A549 (cell line): ENCODE data around the gene CABP4. TPM values are rescaled to one million over a fixed set of nuclear protein-coding genes. Genes with fewer than 3 reads are reported as not detected.

Source experiments
- ATAC-seq, 2 experiments: fragments of 200-7000 bp in 1 of 2; fragments of >200 bp in 1 of 2; cut with Nextera tagmentation in 1 of 2; cut with Tn5 transposase in 1 of 2; 3 replicates each; pipeline versions ENCODE4 v1.8.0 to v1.9.1; 2018 to 2020; ENCODE audit warnings: mild to moderate bottlenecking in 1 of 2, moderate library complexity in 1 of 2
- CTCF ChIA-PET: fragments of 300-600 bp; sonication (Branson Sonifier 250); formaldehyde crosslinking; extraction: SDS; loops from one replicate; lab custom pipeline; 2021; ENCODE audit warnings: antibody characterized with exemption, inconsistent platforms; lab: Yijun Ruan, JAX
- POLR2A ChIA-PET: fragments of 350-600 bp; formaldehyde crosslinking; extraction: SDS; loops from one replicate; lab custom pipeline; 2021; ENCODE audit warnings: antibody characterized with exemption, inconsistent platforms; lab: Yijun Ruan, JAX
- DNase-seq, 2 experiments: peaks; one replicate each; pipeline versions ENCODE4 v3.0.0 to v3.0.0-alpha.2; 2011 to 2016; ENCODE audit warnings: low read depth in 1 of 2, low spot score in 1 of 2
- FAIRE-seq: peaks from 2 replicates; lab custom pipeline; 2011; peaks lifted over from hg19 to GRCh38; lab: Jason Lieb, UNC
- H3K27ac ChIP-seq, 2 experiments: fragments of >200 bp; sonication (Bioruptor Twin); formaldehyde crosslinking; 3 replicates each; pipeline ENCODE4 v1.5.1; 2016 to 2017
- H3K4me1 ChIP-seq: fragments of >200 bp; sonication (Bioruptor Twin); formaldehyde crosslinking; 3 replicates; pipeline ENCODE4 v1.6.1; 2016
- H3K4me2 ChIP-seq: fragments of >200 bp; sonication (Bioruptor Twin); formaldehyde crosslinking; 3 replicates; pipeline ENCODE4 v1.6.1; 2016
- H3K4me3 ChIP-seq: fragments of >200 bp; sonication (Bioruptor Twin); formaldehyde crosslinking; 3 replicates; pipeline ENCODE4 v1.5.1; 2016
- H3K9me3 ChIP-seq: fragments of >200 bp; sonication (Bioruptor Twin); formaldehyde crosslinking; 3 replicates; pipeline ENCODE4 v1.6.1; 2016
- CHD2 ChIP-seq: fragments of 150-350 bp; IDR thresholded peaks from 2 replicates; pipeline ENCODE4 v1.6.1; 2014; ENCODE audit warnings: low read length; ENCODE audit not compliant: partially characterized antibody
- FOSL2 ChIP-seq, 2 experiments: fragments of 450-650 bp in 1 of 2; fragments of >200 bp in 1 of 2; sonication (Bioruptor Twin) in 1 of 2; formaldehyde crosslinking; IDR thresholded peaks; 2 replicates each; pipeline versions ENCODE4 v1.5.0 to v1.6.1; 2016 to 2020; ENCODE audit warnings: mild to moderate bottlenecking in 1 of 2, moderate library complexity in 1 of 2
- HDAC2 ChIP-seq: fragments of 200-600 bp; sonication (generic); IDR thresholded peaks from 2 replicates; pipeline ENCODE4 v1.6.1; 2016
- HES2 ChIP-seq: fragments of >200 bp; sonication (Bioruptor Twin); formaldehyde crosslinking; IDR thresholded peaks from 2 replicates; pipeline ENCODE4 v1.6.1; 2016
- HMGXB4 ChIP-seq: fragments of 250-450 bp; sonication (Bioruptor Pico); IDR thresholded peaks from 2 replicates; pipeline ENCODE4 v1.5.0; 2021; ENCODE audit warnings: mild to moderate bottlenecking, moderate library complexity, borderline replicate concordance
- HOXB5 ChIP-seq: fragments of 250-450 bp; sonication (Bioruptor Pico); IDR thresholded peaks from 2 replicates; pipeline ENCODE4 v1.5.0; 2020; ENCODE audit warnings: mild to moderate bottlenecking, moderate library complexity
- JUN ChIP-seq, 2 experiments: fragments of >200 bp; sonication (Bioruptor Twin); formaldehyde crosslinking; IDR thresholded peaks; 2 replicates in 1 of 2; 3 replicates in 1 of 2; pipeline ENCODE4 v1.6.1; 2016 to 2017
- JUNB ChIP-seq: fragments of >200 bp; sonication (Bioruptor Twin); formaldehyde crosslinking; IDR thresholded peaks from 2 replicates; pipeline ENCODE4 v1.6.1; 2016
- KDM5A ChIP-seq: fragments of 200-600 bp; sonication (generic); IDR thresholded peaks from 2 replicates; pipeline ENCODE4 v1.6.1; 2016; ENCODE audit warnings: antibody characterized with exemption, mild to moderate bottlenecking
- MAFK ChIP-seq: fragments of 450-650 bp; IDR thresholded peaks from 2 replicates; pipeline ENCODE4 v1.6.1; 2014; ENCODE audit not compliant: partially characterized antibody
- MAX ChIP-seq: IDR thresholded peaks from 2 replicates; pipeline ENCODE4 v1.6.1; 2012
- MAZ ChIP-seq: fragments of 150-350 bp; IDR thresholded peaks from 2 replicates; pipeline ENCODE4 v1.6.1; 2014; ENCODE audit warnings: antibody characterized with exemption, low read depth, low read length, borderline replicate concordance
- NFE2L2 ChIP-seq: fragments of 150-350 bp; conservative IDR thresholded peaks from 2 replicates; pipeline ENCODE4 v1.6.1; 2014; ENCODE audit warnings: low read length
- NPAS2 ChIP-seq: fragments of 250-450 bp; sonication (Bioruptor Pico); IDR thresholded peaks from 2 replicates; pipeline ENCODE4 v1.8.0; 2022; ENCODE audit warnings: mild to moderate bottlenecking, moderate library complexity, borderline replicate concordance
- NR3C1 ChIP-seq: fragments of >200 bp; sonication (Bioruptor Twin); formaldehyde crosslinking; IDR thresholded peaks from 3 replicates; pipeline ENCODE4 v1.6.1; 2017
- PBX3 ChIP-seq: IDR thresholded peaks from 2 replicates; pipeline ENCODE4 v1.6.1; 2012
- POLR2A ChIP-seq: IDR thresholded peaks from 2 replicates; pipeline ENCODE4 v1.6.1; 2012; ENCODE audit warnings: mild to moderate bottlenecking, low read length
- POLR2AphosphoS2 ChIP-seq: conservative IDR thresholded peaks from 2 replicates; pipeline ENCODE4 v1.6.1; 2012; ENCODE audit warnings: low read length, improper control_type of control experiment, inconsistent platforms
- RAD21 ChIP-seq, 2 experiments: fragments of >200 bp in 1 of 2; sonication (Bioruptor Twin) in 1 of 2; formaldehyde crosslinking in 1 of 2; IDR thresholded peaks in 1 of 2; conservative IDR thresholded peaks in 1 of 2; 2 replicates in 1 of 2; 3 replicates in 1 of 2; pipeline ENCODE4 v1.6.1; 2012 to 2018; ENCODE audit warnings: inconsistent platforms in 1 of 2
- RARB ChIP-seq: fragments of 250-450 bp; sonication (Bioruptor Pico); IDR thresholded peaks from 2 replicates; pipeline ENCODE4 v1.8.0; 2021; ENCODE audit warnings: mild to moderate bottlenecking, moderate library complexity
- RNF2 ChIP-seq: fragments of 200-600 bp; sonication (generic); IDR thresholded peaks from 2 replicates; pipeline ENCODE4 v1.6.1; 2016; ENCODE audit warnings: low read depth, mild to moderate bottlenecking, antibody characterized with exemption, moderate library complexity, borderline replicate concordance
- SMC3 ChIP-seq: fragments of >200 bp; sonication (Bioruptor Twin); formaldehyde crosslinking; IDR thresholded peaks from 3 replicates; pipeline ENCODE4 v1.6.1; 2018; ENCODE audit warnings: inconsistent platforms
- TFCP2L1 ChIP-seq: fragments of 250-450 bp; sonication (Bioruptor Pico); IDR thresholded peaks from 2 replicates; pipeline ENCODE4 v1.5.0; 2021; ENCODE audit warnings: mild to moderate bottlenecking
- ZC3H11A ChIP-seq: fragments of 450-650 bp; IDR thresholded peaks from 2 replicates; pipeline ENCODE4 v1.6.1; 2014; ENCODE audit warnings: antibody characterized with exemption, mild to moderate bottlenecking
- ZFP36 ChIP-seq: fragments of 450-650 bp; IDR thresholded peaks from 2 replicates; pipeline ENCODE4 v1.6.1; 2014; ENCODE audit warnings: borderline replicate concordance; ENCODE audit not compliant: partially characterized antibody
- ZNF302 ChIP-seq: fragments of 250-450 bp; sonication (Bioruptor Pico); IDR thresholded peaks from 2 replicates; pipeline ENCODE4 v1.9.0; 2021; ENCODE audit warnings: inconsistent platforms, mild to moderate bottlenecking, moderate library complexity
- WGBS: methylation state at CpG from one replicate; pipeline ENCODE4 v1.1.6; 2017; ENCODE audit errors: missing lambda C conversion rate; 5-methylcytosine and 5-hydroxymethylcytosine counted together
- polyA plus RNA-seq, 4 experiments: library from polyadenylated mRNA; depleted of rRNA in 3 of 4; stranded (reverse); fragments of >200 nt; fragmentation: RNase III in 1 of 4; extraction: RNeasy Plus Mini Kit Qiagen cat#74134 plus additional on column Dnase treatment in 1 of 4; gene quantifications; 2 replicates in 3 of 4; 3 replicates in 1 of 4; pipeline ENCODE4 v1.2.3, GENCODE V29; 2011 to 2017
- TF ChIP-seq, protein P1 (sequence below): fragments of 200-600 bp; sonication (generic); IDR thresholded peaks from 2 replicates; pipeline ENCODE4 v1.6.1; 2016; ENCODE audit warnings: antibody characterized with exemption, mild to moderate bottlenecking, moderate library complexity

CABP4 gene
- polyA plus RNA-seq, 2 of the 4 experiments (the other 2 are of a cell fraction), result not detected

- 1% methylated on average over 12 of the region's 97 CpGs for WGBS
- ChIA-PET POLR2A (interaction anchor here (0.7 to 1.7 kb wide), 5 partner anchors 9 to 132 kb away, joined by 3 to 12 read pairs (median 5); partner anchors contain the start of genes AIP, ANKRD13D, POLD4 and PPP1CA), CTCF (interaction anchor here (0.6 to 4.2 kb wide), 5 partner anchors 16 to 74 kb away, joined by 3 to 30 read pairs (median 4); partner anchors contain the start of genes PPP1CA and TBC1D10C)
- H3K27ac ChIP-seq, result peak overlapping the region; percentile 75 to 90
- FAIRE-seq, result no peak
- no peaks in the 10 kb centered on the region for H3K9me3 ChIP-seq
- H3K4me2 ChIP-seq, result peak overlapping the region; percentile 97
- H3K4me1 ChIP-seq, result peaks cover 26% of the 10 kb centered on the region
- TF ChIP-seq FOSL2 (IDR thresholded peaks at IDR 0.05) (no peak), FOSL2 (CRISPR knock-in tag; IDR thresholded peaks at IDR 0.05) (no peak), NFE2L2 (no peak), TFCP2L1 (CRISPR knock-in tag) (no peak), KDM5A (no peak), ZC3H11A (no peak), NPAS2 (CRISPR knock-in tag) (no peak), MAFK (peak; percentile 36), MAX (peak; percentile 47; the same call in 1 of the 2 replicates), HOXB5 (CRISPR knock-in tag) (0 out of 2 replicates have a peak, but pooled peaks have one; percentile 66), JUN (IDR thresholded peaks at IDR 0.05) (peak in 1 of 2 experiments; percentile 64; a peak in 2 of 5 replicates), RNF2 (no peak), POLR2A (peak; percentile 61), CHD2 (no peak), HDAC2 (no peak), RARB (no peak)
- TF ChIP-seq, all 56 proteins: peak for 5
- DNase-seq (peak; percentile 80 to 92), ATAC-seq (peak; percentile 68 to 89)
- H3K4me3 ChIP-seq, result peak overlapping the region; percentile 57
Observed at GRCh38 chr11:67420646-67421429, 34.3 kb upstream of the CABP4 start.

- ChIA-PET CTCF (interaction anchor here (1.2 to 4.2 kb wide), 2 partner anchors 19 to 35 kb away, joined by 4 to 30 read pairs; partner anchors contain the start of genes PPP1CA and TBC1D10C), POLR2A (interaction anchor here (0.7 to 1.7 kb wide), 5 partner anchors 10 to 133 kb away, joined by 3 to 12 read pairs (median 5); partner anchors contain the start of genes AIP, ANKRD13D, POLD4 and PPP1CA)
- H3K4me3 ChIP-seq, result peak overlapping the region; percentile 57
- H3K4me1 ChIP-seq, result peaks cover 19% of the 10 kb centered on the region
- no peak for FAIRE-seq
- WGBS, result 67% methylated on average over 22 of the region's 22 CpGs
- TF ChIP-seq SMC3, result no peak
- TF ChIP-seq JUNB, result no peak
- no peak for TF ChIP-seq ZFP36
- no peak for TF ChIP-seq POLR2AphosphoS2
- TF ChIP-seq HOXB5 (CRISPR knock-in tag), result no peak
- no peak for TF ChIP-seq RAD21 (conservative IDR thresholded peaks at IDR 0.05 in 1 of 2, IDR thresholded peaks at IDR 0.05 in 1 of 2)
- TF ChIP-seq MAZ, result no peak
- TF ChIP-seq POLR2A, result no peak
- TF ChIP-seq HMGXB4, result no peak
- no peak for TF ChIP-seq PBX3
- TF ChIP-seq, protein P1, sequence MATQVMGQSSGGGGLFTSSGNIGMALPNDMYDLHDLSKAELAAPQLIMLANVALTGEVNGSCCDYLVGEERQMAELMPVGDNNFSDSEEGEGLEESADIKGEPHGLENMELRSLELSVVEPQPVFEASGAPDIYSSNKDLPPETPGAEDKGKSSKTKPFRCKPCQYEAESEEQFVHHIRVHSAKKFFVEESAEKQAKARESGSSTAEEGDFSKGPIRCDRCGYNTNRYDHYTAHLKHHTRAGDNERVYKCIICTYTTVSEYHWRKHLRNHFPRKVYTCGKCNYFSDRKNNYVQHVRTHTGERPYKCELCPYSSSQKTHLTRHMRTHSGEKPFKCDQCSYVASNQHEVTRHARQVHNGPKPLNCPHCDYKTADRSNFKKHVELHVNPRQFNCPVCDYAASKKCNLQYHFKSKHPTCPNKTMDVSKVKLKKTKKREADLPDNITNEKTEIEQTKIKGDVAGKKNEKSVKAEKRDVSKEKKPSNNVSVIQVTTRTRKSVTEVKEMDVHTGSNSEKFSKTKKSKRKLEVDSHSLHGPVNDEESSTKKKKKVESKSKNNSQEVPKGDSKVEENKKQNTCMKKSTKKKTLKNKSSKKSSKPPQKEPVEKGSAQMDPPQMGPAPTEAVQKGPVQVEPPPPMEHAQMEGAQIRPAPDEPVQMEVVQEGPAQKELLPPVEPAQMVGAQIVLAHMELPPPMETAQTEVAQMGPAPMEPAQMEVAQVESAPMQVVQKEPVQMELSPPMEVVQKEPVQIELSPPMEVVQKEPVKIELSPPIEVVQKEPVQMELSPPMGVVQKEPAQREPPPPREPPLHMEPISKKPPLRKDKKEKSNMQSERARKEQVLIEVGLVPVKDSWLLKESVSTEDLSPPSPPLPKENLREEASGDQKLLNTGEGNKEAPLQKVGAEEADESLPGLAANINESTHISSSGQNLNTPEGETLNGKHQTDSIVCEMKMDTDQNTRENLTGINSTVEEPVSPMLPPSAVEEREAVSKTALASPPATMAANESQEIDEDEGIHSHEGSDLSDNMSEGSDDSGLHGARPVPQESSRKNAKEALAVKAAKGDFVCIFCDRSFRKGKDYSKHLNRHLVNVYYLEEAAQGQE, result no peak
- TF ChIP-seq TFCP2L1 (CRISPR knock-in tag), result no peak
- TF ChIP-seq HES2, result no peak
- TF ChIP-seq KDM5A, result no peak
- TF ChIP-seq ZNF302 (CRISPR knock-in tag), result no peak
- no peak for TF ChIP-seq NR3C1
- DNase-seq, result peak in 1 of 2 experiments; percentile 41
- peak overlapping the region; percentile 97 for H3K4me2 ChIP-seq
- H3K9me3 ChIP-seq, result no peaks in the 10 kb centered on the region
- H3K27ac ChIP-seq, result peak overlapping the region in 1 of 2 experiments; percentile 90; a peak in 3 of 6 replicates
- ATAC-seq, result peak; percentile 7 to 55; a peak in 5 of 6 replicates
Observed at GRCh38 chr11:67421430-67422031, 33.6 kb upstream of the CABP4 start.
